SIG-M5 (cell line): Measurements from ENCODE around the gene CAV1.
"Not testable (repeated sequence)": the region's sequence is repeated elsewhere in the genome, so short reads cannot be mapped to it uniquely, and the experiment has no call there.

Experiments
- DNase-seq: peaks from one replicate; lab custom pipeline; 2025; lab: John Stamatoyannopoulos, UW

CAV1 gene, protein sequence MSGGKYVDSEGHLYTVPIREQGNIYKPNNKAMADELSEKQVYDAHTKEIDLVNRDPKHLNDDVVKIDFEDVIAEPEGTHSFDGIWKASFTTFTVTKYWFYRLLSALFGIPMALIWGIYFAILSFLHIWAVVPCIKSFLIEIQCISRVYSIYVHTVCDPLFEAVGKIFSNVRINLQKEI

DNA sequence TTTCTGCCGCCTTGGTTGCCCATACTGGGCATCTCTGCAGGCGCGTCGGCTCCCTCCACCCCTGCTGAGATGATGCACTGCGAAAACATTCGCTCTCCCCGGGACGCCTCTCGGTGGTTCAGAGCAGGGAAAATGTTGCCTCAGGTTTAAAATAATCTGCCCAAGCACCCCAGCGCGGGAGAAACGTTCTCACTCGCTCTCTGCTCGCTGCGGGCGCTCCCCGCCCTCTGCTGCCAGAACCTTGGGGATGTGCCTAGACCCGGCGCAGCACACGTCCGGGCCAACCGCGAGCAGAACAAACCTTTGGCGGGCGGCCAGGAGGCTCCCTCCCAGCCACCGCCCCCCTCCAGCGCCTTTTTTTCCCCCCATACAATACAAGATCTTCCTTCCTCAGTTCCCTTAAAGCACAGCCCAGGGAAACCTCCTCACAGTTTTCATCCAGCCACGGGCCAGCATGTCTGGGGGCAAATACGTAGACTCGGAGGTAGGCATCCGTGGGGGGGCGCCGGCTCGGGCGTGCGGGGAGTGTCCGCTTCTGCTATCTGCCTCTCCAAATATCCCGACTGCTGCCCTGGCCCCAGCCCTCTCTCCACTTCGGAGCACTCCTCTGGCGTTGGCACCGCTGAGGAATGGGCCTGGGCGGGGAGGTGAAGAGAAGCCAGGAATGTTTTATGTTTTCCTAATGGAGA, at the start of gene CAV1:
Gene CAV1 (plus strand): TSS at position 428 of the 689 bp plus-strand sequence. CDS start 27 bp downstream, at position 455.
- DNase-seq = no peak

- DNase-seq = no peak
These were observed 47.2 kb upstream of the CAV1 start for GRCh38 chr7:116477625-116478024.

GRCh38 chr7:116478834-116479233, 46.0 kb upstream of the CAV1 start:
- no peak for DNase-seq

GRCh38 chr7:116483271-116483942, 41.4 kb upstream of the CAV1 start:
- no peak for DNase-seq

- not testable (repeated sequence) for DNase-seq
These were observed 40.4 kb upstream of the CAV1 start for GRCh38 chr7:116484389-116484788.

GRCh38 chr7:116487907-116488521, 36.8 kb upstream of the CAV1 start:
- no peak for DNase-seq

- DNase-seq = no peak
These were observed 34.5 kb upstream of the CAV1 start for GRCh38 chr7:116490351-116490750.

GRCh38 chr7:116491887-116492653, 32.8 kb upstream of the CAV1 start:
- no peak for DNase-seq

GRCh38 chr7:116492654-116493109, 32.2 kb upstream of the CAV1 start:
- no peak for DNase-seq

DNA sequence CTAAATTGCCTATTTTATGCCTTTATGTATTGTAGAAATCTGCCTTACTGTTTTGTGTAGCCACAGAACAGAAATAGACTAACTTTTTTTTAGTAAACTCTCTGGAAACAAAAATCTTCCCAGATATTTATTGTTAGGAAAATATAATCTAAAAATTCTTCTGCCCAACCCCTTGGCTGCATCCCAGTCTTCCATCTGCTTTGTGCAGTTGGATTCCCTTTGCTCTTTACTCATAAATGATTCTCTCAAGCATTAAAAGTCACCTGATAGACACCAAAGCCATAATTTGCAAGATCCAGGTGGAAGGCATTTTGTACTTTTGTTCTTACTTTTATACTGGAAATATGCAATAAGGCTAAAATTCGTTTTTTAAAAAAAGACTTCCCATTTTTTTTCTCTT, 31.4 kb upstream of the CAV1 start:
- DNase-seq = no peak

DNA sequence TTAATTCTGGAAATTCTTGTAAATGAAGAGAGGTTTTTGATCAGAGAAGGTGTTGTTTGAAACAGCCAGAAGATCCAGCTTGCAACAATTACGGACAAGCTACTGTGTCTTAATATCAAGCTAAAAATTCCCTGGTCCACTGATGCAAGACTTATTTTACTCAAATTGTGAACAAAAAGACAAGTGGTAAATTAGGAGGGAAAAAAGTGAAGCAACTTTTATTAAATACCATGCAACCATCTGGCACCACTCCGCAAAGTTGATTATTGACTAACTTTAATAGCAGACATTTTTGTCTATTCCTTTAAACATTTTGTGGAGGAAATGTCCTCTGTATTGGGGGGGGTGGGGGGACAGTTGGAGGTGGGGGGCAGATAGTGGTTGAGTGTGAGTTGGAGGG, 30.4 kb upstream of the CAV1 start:
- DNase-seq = no peak

DNA sequence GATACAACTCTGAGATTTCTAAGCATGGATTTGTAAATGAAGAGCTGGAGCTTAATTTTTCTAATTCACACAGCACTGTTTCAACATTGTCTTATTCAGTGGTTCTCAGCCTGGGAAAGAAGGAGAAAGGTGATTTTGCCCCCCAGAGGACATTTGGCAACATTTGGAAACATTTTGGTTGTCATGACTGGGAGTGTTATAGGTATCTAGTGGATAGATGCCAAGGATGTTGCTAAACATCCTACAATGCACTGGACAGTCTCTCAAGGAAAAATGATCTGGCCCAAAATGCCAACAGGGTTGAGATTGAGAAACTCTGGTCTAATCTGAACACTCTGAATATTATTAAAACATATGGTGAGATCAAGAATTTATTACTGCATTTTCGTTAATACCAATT, 29.1 kb upstream of the CAV1 start:
- DNase-seq = no peak

- no peak for DNase-seq
These were observed 28.2 kb upstream of the CAV1 start for GRCh38 chr7:116496653-116497052.

DNA sequence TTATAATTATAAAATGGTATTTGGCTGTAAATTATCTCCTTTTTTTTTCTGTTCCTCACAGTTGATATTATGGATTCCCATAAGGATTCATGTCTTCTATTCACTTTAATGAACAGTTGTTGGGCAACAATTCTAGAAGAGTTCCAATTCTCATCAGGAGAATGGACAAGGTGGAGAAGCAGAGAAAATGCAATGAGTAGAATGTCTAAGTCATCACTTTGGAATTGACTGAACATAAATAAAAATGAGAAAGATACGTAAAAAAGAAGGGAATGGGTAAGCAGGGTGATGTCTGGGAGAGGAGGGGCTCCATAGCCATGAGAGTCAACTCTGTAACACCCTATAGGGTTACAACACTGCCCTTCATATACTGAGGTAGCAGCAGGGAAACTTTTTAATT, 27.1 kb upstream of the CAV1 start:
- no peak for DNase-seq

DNA sequence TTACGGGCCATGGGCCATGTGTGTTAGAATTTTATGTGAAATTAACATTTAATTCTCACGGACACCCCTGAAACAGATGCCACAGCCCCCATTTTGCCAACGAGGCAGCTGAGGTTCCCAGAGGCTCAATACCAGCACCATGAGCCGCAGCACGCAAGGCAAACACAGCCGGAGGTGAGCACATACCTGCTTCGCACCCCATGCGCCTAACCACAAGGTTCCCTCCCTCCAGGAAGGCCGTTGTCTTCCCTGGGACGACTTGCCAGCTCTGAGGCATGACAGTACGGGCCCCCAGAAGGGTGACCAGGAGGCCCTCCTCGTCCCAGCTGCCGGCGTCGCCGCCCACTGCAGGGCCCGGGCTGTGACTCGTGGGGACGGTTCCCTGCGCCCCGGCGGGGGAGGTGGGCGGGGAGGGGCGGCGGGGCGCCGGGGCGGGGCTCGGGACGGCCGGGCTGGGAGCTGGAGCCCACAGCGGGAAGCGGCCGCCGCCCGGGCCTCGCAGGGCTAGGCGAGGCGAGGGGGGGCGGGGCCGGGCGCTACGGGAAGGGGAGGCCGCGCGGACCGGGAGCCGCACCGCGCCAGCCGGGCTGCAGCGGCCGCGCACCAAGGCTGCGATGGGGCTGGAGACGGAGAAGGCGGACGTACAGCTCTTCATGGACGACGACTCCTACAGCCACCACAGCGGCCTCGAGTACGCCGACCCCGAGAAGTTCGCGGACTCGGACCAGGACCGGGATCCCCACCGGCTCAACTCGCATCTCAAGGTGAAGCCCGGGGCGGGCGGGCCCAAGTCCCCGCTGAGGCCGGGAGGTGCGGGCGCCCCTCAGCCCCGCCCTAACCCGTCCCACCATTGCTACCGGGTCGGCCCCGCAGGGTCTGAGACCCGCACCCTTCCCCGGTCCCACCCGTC, 25.4 kb upstream of the CAV1 start, which contains the start of gene CAV2:
Gene CAV2 (plus strand): TSS at position 571 of the 910 bp plus-strand sequence. CDS start 44 bp downstream, at position 615.
- DNase-seq = no peak

- DNase-seq = no peak
These were observed 24.6 kb upstream of the CAV1 start for GRCh38 chr7:116500078-116500853.

DNA sequence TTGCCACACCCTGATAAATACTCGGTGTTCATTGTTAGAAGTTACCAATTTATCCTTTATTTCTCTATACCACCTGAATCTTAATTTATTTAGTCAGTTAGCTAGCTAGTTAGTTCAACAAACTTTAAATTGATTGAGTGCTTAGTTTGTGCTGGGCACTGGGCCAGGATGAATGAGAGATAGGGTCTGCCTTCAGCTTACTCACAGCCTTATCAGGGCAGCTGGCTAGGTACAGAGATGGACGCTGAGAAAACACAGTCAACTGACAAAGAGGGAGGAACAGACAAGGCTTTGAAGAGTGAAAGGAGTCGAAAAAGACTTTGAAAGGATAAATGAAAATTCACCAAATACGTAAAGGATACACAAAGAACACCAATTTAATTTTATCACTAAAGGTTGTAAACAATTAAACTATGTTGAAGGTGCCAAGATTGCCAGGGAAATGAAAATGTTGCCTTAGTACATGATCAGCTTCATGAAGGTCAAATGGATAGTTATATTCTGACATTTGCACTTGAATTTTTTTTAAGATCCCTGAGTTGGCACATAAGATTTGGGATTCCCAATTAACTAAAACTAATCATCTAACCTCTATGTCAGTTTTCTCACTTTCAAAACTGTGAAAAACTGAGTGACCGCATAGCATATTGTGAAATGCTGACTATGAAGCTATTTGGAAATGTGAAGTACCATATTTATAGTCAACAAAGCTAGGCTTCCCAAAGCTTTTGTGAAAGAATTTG, 23.2 kb upstream of the CAV1 start:
- DNase-seq = no peak

GRCh38 chr7:116502201-116503096, 22.4 kb upstream of the CAV1 start:
- no peak for DNase-seq
